Hematopoietic multipotent progenitor cell treated with erythropoietin and hydrocortisone succinate and interleukin-3 and kit ligand, for 17 days (in vitro differentiated cells): ENCODE data around the gene SF3B5.
"Not testable (repeated sequence)": the region's sequence is repeated elsewhere in the genome, so short reads cannot be mapped to it uniquely, and the experiment has no call there.

Experiments used
- DNase-seq: peaks from one replicate; pipeline ENCODE4 v3.0.0-alpha.2; 2015; ENCODE audit warnings: low spot score

SF3B5 gene

GRCh38 chr6:144063744-144064401, 31.5 kb downstream of the SF3B5 start:
- DNase-seq, result peak; percentile 72

- peak; percentile 8 for DNase-seq
Observed at GRCh38 chr6:144063246-144063743, 32.1 kb downstream of the SF3B5 start.

DNA sequence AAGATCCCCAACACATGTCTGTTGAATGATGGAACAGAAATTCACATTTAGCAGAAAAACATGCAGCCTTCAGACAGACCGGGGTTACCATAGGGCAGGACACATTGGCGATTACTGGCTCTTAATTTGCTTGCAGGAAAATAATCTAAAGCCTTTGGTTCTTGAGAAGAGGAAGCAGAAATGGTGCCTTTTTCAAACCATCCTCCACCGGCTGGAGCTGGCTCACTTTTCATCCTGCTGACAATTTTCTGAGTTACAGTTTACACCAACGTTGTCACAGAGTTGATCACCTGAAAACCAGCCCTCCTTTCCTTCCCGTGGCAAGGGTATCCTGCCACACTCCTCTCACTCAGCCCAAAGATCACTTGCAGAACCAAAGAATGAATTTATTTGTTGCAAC, 32.6 kb downstream of the SF3B5 start:
- no peak for DNase-seq

DNA sequence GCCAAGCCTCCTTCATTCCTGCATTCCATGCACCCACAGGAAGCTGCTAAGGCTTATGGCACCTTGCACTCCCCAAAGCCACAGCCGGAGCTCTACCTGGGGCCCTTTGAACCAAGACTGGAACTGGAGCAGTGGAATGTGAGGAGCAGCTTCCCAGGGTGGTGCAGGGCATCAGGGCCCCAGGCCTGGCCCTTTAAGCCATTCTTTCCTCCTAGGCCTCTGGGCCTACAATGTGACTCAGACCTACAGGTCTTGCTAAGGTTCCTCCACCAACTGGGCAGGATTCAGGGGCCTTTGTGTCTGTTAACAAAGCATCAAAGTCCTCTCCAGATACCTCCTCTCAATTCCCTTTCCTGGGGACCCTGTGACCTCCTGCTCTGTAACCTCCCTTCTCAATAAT, 36.2 kb downstream of the SF3B5 start:
- no peak for DNase-seq

DNA sequence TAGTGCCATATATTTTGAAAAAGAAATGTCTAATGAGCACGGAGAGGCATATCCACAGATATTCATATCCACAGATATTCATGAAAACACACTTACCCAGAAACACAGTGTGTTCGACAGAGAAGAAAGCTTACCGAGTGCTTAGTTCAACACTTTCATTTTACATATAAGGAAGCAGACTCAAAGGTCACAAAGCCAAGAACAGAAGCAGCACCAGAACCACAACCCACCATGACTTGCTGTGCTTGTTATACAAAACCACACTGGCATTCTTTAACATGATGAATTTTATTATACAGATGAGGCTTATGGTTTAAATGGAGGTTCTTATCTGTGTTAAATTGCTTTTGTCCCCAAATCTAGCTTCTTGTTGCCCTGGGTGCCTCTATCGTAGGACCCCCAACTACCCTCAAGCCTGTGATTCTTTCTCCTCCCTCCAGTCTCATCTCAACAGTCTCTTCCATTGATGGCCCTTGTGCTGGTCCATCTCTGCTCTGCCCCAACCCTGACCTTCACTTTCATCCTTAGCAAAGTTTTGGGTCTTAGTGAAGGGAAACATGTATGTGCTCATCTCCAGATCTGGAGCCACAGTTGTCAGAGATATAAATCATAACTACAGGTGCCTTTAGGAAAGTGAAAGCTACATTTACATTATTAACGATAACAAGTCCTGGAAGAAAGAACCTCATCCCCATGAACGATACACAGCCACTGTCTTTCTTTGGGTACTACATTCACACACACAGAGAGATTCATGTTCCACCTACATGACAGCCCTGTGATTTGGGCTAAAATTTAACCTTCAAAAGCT, 40.0 kb downstream of the SF3B5 start:
- DNase-seq, result no peak

GRCh38 chr6:144053601-144054000, 41.8 kb downstream of the SF3B5 start:
- no peak for DNase-seq

- DNase-seq, result no peak
Observed at GRCh38 chr6:144052488-144052887, 42.9 kb downstream of the SF3B5 start.

DNA sequence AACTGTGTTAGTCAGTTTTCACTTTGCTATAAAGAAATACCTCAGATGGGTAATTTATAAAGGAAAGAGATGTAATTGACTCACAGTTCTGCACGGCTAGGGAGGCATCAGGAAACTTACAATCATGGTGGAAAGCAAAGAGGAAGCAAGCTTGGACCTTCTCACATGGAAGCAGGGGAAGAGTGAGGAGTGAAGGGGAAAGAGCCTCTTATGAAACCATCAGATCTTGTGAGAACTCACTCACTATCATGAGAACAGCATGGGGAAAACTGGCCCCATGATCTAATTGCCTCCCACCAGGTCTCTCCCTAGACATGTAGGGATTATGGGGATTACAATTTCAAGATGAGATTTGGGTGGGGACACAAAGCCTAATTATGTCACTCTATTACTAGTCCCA, 46.0 kb downstream of the SF3B5 start:
- DNase-seq, result no peak

DNA sequence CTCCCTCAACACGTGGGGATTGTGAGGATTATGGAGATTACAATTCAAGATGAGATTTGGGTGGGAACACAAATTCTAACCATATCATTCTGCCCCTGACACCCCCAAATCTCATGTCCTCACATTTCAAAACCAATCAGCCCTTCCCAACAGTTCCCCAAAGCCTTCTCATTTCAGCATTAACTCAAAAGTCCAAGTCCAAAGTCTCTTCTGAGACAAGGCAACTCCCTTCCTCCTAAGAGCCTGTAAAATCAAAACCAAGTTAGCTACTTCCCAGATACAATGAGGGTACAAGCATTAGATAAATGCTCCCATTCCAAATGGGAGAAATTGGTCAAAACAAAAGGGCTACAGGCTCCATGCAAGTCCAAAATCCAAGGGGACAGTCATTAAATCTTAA, 47.7 kb downstream of the SF3B5 start:
- DNase-seq, result no peak

DNA sequence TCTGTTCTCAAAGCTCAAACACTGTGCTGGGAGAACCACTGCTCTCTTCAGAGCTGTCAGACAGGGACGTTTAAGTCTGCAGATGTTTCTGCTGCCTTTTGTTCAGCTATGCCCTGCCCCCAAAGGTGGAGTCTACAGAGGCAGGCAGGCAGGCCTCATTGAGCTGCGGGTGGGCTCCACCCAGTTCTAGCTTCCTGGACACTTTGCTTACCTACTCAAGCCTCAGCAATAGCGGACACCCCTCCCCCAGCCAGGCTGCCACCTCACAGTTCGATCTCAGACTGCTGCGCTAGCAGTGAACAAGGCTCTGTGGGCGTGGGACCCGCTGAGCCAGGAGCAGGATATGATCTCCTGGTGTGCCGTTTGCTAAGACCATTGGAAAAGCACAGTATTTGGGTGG, 48.7 kb downstream of the SF3B5 start:
- DNase-seq, result not testable (repeated sequence)

- DNase-seq, result not testable (repeated sequence)
Observed at GRCh38 chr6:144044989-144045388, 50.4 kb downstream of the SF3B5 start.
